ENCODE data around the gene VPS26C.

The VPS26C gene

GRCh38 chr21:37264808-37265207 lies 2.3 kb downstream of the VPS26C start:
- DNase-seq (ENCODE audit: low spot score) = no peak

GRCh38 chr21:37263827-37264600 lies 3.1 kb downstream of the VPS26C start:
- no peak for DNase-seq (ENCODE audit: low spot score)

DNA sequence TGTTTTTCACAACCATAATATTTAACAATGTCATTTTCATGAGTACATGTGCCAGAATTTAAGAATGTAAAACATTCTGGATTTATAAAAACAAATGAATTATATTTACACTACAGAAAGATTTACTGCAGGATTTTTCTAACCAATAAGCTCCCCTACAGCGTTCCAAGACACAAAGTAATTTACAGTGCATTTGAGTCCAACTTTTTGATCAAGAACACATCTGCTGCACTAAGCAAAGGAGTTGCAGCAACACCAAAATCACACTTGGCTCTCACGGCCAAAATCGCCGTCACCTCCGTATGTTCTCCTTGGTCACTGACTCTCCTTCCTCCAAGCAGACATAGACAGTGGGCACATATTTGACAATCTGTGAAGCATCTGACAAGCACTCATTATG lies 7.7 kb downstream of the VPS26C start:
- no peak for DNase-seq (ENCODE audit: low spot score)

- DNase-seq (ENCODE audit: low spot score) = peak; percentile 64
Measured at GRCh38 chr21:37257967-37258877, 8.9 kb downstream of the VPS26C start.

- DNase-seq (ENCODE audit: low spot score) = peak; percentile 32
Measured at GRCh38 chr21:37257511-37257966, 9.6 kb downstream of the VPS26C start.

DNA sequence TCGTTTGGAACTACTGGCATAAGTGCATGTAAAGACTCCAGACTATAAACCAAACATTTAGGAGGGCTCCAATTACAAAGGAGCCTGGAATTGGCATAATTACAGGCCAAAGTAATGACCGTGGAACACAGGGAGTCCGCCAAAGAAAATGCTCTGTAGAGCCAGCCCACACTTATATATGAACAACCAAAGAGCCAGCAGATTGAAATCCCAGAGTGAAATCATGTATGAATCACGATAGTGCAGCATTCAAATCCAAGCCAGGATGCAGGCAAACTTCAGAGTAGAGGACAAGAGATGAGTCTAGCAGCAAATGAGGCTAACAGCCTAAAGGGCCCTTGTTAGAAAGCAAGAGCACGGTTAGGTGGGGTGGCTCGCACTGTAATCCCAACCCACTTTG lies 13.1 kb downstream of the VPS26C start:
- DNase-seq (ENCODE audit: low spot score) = no peak

GRCh38 chr21:37251294-37251634 lies 15.9 kb downstream of the VPS26C start:
- DNase-seq (ENCODE audit: low spot score) = no peak

- no peak for DNase-seq (ENCODE audit: low spot score)
Measured at GRCh38 chr21:37249112-37249904, 17.8 kb downstream of the VPS26C start.

DNA sequence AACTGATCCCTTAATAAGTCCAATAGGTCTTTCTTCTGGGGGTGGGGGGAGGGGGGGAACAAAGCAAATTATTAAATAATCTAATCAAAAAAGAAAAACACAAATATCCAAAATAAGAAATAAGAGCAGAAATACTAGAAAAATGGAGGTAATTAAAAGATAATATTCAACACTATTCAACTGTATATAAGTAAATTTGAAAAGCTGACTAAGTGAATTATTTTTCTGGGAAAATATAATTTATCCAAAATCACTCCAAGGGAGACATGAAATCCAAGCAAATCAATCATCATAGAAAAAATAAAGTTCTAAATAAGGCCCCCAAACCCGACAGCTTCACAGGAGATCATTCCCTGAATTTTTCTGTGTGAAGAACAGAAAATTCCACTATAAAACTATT lies 18.8 kb downstream of the VPS26C start:
- no peak for DNase-seq (ENCODE audit: low spot score)

GRCh38 chr21:37245151-37245550 lies 22.0 kb downstream of the VPS26C start:
- no peak for DNase-seq (ENCODE audit: low spot score)

DNA sequence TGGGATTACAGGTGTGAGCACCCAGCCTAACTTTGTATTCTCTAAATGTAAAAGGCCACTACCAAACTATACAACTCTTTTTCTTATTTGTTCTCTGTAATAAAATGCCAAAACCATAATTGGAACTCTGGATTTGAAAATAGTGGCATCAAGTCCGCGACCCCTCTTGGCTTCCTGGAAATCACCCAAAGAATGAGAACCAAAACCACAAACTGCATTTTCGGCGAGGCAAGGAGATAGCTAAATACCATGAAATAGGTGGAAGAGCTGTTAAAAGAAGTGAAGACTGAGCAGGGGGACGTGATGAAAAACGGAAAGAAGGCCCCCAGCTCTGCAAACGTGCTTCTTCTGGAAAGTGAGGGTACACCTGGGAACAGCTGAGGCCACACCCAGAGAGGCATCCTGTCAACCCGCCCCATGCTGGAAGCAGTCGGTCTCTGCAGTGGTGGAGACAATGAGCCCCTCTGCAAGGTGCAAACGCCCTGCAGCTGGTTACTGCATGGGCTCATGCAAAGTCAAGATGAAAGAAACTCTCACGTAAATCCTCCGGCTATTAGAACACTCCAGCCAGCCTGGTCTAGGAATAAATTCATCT lies 22.5 kb downstream of the VPS26C start:
- no peak for DNase-seq (ENCODE audit: low spot score)

DNA sequence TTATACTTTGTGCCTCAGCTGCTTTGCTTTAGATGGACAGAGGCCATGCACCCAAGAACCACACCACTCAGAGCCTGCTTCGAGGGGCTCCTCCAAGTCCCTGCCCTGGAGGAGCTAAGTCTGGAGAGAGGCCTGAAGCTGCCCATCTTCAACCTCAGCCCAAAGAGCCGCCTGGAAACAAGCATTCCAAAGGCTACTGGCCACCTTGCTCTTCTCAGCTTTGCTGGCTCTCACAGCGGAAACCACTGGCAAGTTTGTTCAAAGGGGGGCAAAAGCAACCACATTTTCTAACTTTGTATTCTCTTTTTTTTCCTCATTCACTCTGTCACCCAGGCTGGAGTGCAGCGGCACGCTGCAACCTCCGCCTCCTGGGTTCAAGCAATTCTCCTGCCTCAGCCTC lies 23.2 kb downstream of the VPS26C start:
- DNase-seq (ENCODE audit: low spot score) = no peak

GRCh38 chr21:37241426-37241825 lies 25.7 kb downstream of the VPS26C start:
- no peak for DNase-seq (ENCODE audit: low spot score)

DNA sequence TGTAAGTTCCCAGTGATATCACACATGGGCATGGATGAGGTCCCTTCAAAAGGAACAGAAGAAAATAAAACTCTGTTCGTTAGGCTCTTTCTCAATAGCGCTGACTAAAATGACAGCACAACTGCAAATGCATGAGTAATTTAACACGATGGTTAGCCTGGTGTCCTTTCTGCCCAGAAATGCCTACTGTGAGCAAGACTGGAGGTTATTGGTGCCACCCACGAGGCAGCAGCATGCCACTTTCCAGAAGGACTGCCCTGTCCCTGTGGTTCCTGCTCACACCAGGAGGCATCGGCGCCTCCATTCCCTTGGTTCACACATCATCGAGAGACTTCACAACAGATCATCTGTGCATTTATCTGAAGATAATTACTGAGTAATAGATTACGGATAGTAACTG lies 26.2 kb downstream of the VPS26C start:
- DNase-seq (ENCODE audit: low spot score) = no peak

DNA sequence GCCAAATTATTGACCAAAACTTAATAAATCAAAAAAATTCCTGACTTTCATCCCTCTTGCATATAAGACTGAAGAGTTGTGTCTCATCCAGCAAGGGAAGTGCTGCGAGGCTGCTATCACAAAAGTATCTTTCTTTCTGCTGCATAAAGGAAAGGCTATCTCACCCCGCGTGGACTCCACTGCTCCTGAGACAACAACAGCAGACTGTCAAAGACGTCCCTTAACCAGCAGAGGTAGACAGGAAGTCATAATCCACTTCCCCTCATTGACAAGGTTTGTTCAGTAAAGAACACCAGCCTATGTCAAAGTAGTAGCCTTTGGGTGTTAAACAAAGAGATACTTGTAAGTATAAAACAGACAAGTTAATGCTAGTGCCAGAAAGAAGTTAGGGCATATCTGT lies 29.4 kb downstream of the VPS26C start:
- no peak for DNase-seq (ENCODE audit: low spot score)

DNA sequence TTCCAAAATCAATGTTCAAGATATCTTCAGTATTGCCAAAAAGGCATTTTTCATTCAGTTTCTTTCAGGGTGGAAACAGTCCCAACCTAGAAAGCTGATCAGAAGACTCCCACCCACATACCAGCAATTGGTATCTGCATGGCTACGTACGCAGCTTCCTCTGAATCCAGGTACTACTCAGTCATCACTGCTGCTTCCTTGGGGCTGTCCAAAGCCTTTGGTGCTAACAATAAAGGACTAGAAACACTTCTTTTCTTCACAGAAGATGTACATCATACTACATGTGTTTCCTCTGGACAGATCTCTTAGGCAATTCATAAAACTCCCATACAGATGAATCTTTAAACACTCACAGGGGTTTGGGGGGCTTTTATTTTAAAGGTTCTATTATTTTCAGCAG lies 29.8 kb downstream of the VPS26C start:
- DNase-seq (ENCODE audit: low spot score) = no peak

DNA sequence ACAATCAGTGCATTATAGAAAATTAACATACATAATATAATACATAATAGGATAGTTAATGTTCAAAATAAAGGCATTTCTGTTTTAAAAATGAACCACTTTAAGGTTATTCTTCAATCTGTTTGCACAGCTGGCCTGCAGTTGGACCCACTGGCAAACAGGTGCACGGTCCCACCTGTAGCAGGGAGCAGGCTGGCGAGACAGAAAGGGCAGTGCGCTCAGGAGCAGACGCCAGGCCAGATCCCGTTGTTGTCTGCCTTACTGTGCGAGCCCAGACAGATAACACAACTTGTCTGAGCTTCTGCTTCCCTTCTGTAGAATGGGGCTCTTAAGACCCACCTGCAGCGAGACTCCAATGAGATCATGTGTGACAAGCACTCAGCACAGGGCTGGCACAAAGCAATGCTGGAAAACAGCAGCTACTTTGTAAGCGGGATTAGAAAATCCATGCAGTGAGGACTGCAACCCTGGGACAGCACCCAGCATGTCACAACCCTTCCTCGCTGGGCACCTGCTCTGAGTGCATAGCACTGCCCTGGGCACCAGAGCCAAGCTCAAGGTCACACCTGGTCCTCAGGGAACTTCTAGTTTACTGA lies 33.5 kb downstream of the VPS26C start:
- no peak for DNase-seq (ENCODE audit: low spot score)

DNA sequence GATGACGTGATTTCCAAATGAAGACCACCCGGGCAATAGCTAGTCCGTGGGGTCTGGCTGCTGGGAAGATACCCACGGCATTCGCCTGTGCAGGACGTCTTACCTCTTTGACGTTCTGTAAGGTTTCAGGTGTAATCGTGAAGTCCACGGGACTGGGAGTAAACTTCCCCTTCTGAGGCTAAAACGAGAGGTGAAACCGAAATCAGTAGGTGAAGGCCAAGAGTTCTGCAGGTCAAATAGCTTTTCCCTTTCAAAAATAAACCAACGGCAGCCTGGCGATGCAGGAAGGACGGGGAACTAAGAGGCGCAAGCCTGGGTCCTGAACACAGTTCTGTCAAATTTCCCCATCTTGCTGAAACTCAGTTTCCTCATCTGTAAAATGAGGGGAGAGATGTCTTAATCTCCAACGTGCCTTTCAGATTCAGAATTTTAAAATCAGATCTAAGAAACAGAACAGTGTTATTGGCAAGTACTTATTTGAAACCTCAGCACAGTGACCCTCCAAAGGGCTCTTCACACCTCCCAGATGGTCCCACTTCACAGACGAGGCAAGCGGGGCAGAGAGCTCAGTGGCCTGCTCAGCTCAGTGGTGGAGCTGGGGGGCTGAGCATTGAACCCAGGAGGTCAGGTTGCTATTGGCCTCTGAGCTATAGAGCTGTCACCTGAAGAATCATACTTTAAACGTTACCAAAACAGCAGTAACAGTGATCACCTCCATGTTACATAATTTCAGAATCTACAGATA lies 34.7 kb downstream of the VPS26C start:
- DNase-seq (ENCODE audit: low spot score) = no peak

DNA sequence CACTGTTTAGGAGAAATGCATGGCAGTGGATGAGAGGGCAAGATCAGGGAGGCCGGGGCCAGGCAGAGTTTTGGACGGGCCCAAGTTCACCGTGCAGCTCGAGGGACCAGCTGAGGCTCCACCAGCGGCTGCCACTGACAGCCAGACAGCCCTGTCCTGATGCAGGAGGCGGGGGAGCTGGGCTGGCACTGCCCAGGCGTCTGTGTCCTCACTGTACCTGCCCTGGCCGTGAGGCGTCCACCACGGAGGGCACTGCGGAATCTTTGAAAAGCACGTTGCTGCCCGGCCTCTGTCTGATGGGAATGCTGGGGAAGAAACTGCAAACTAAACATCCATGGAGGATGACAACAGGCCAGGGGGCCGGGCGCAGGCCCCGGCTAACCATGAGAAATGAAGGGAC lies 35.5 kb downstream of the VPS26C start:
- DNase-seq (ENCODE audit: low spot score) = no peak

DNA sequence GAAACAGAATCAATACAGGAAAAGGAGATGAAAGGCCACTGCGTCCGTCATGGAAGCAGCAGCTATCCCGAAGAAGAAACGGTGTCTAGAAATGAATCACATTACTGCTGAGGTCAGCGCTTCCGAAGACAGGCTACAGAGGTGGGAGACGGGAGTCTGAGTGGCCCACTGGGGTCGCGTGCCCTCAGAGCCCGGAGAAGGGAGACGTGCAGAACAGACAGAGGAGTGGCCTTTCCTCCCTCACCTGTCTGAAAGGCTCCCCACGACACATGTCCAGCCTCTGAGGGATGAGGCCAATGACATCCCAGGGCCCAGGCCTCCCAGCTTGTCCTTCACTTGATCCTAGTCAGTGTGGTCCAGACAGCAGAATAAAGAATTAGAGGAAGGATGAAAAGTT lies 35.9 kb downstream of the VPS26C start:
- no peak for DNase-seq (ENCODE audit: low spot score)
